Measurements from ENCODE around the gene LRP1B.

GRCh38 chr2:142094233-142094632, 36.6 kb downstream of the LRP1B start:
- TF ChIP-seq CTCF (IDR thresholded peaks at IDR 0.05 in 4 of 5, conservative IDR thresholded peaks at IDR 0.05 in 1 of 5) (no peak), POLR2A (IDR thresholded peaks at IDR 0.05) (no peak)
